WTC11 (cell line): ENCODE data around the gene JKAMP. TPM values are rescaled to one million over a fixed set of nuclear protein-coding genes. Genes with fewer than 3 reads are reported as not detected.

Source experiments
- ATAC-seq: fragments of 200-7000 bp; cut with Tn5 transposase; 2 replicates; pipeline ENCODE4 v1.10.0; 2021; ENCODE audit warnings: mild to moderate bottlenecking, moderate library complexity
- CTCF ChIA-PET: fragments of 300-600 bp; sonication (Branson Sonifier 250); formaldehyde crosslinking; loops from one replicate; lab custom pipeline; 2021; ENCODE audit warnings: antibody characterized with exemption; lab: Charles Lee
- POLR2A ChIA-PET: fragments of 350-600 bp; sonication (Branson Sonifier 250); formaldehyde crosslinking; loops from one replicate; lab custom pipeline; 2021; ENCODE audit warnings: antibody characterized with exemption; lab: Charles Lee
- DNase-seq: peaks from one replicate; pipeline ENCODE4 v3.0.0; 2021; ENCODE audit warnings: low spot score
- H3K27ac Mint-ChIP-seq: 2 replicates; pipeline ENCODE4 v1.8.0; 2021; ENCODE audit warnings: mixed read lengths
- H3K27me3 Mint-ChIP-seq: 2 replicates; pipeline ENCODE4 v1.8.0; 2021; ENCODE audit warnings: low read depth, mild to moderate bottlenecking, moderate library complexity, mixed read lengths
- H3K36me3 Mint-ChIP-seq: 2 replicates; pipeline ENCODE4 v1.8.0; 2021; ENCODE audit warnings: mixed read lengths
- H3K4me1 Mint-ChIP-seq: 2 replicates; pipeline ENCODE4 v1.8.0; 2022; ENCODE audit warnings: mixed read lengths
- H3K4me3 Mint-ChIP-seq: 2 replicates; pipeline ENCODE4 v1.8.0; 2021; ENCODE audit warnings: mild to moderate bottlenecking, moderate library complexity, mixed read lengths
- H3K9me3 Mint-ChIP-seq: 2 replicates; pipeline ENCODE4 v1.8.0; 2021; ENCODE audit warnings: mixed read lengths
- FOXK1 ChIP-seq: sonication (generic); formaldehyde crosslinking; IDR thresholded peaks from 2 replicates; pipeline ENCODE4 v1.8.0; 2022; ENCODE audit warnings: mild to moderate bottlenecking, moderate library complexity, missing genetic modification reagents
- GRHL2 ChIP-seq: fragments of 250-450 bp; sonication (Bioruptor Pico); IDR thresholded peaks from 2 replicates; pipeline ENCODE4 v1.8.0; 2022; ENCODE audit warnings: mild to moderate bottlenecking, moderate library complexity; ENCODE audit not compliant: insufficient replicate concordance, severe bottlenecking
- JAZF1 ChIP-seq: fragments of 250-450 bp; sonication (Bioruptor Pico); IDR thresholded peaks from 2 replicates; pipeline ENCODE4 v1.9.0; 2021; ENCODE audit warnings: moderate library complexity, mild to moderate bottlenecking, inconsistent platforms
- JUN ChIP-seq: sonication (generic); formaldehyde crosslinking; IDR thresholded peaks from 2 replicates; pipeline ENCODE4 v1.8.0; 2023; ENCODE audit warnings: mild to moderate bottlenecking, missing genetic modification reagents
- MXD4 ChIP-seq: fragments of 250-450 bp; sonication (Bioruptor Pico); IDR thresholded peaks from 2 replicates; pipeline ENCODE4 v1.8.0; 2021; ENCODE audit warnings: mild to moderate bottlenecking, moderate library complexity, borderline replicate concordance
- MYBL2 ChIP-seq: sonication (generic); formaldehyde crosslinking; IDR thresholded peaks from 2 replicates; pipeline ENCODE4 v1.8.1; 2023; ENCODE audit warnings: mild to moderate bottlenecking, moderate library complexity, missing genetic modification reagents
- PRRX2 ChIP-seq: fragments of 250-450 bp; sonication (Bioruptor Pico); IDR thresholded peaks from 2 replicates; pipeline ENCODE4 v1.8.0; 2021; ENCODE audit warnings: mild to moderate bottlenecking
- SMAD4 ChIP-seq: sonication (generic); formaldehyde crosslinking; IDR thresholded peaks from 2 replicates; pipeline ENCODE4 v1.8.0; 2022; ENCODE audit warnings: mild to moderate bottlenecking, missing genetic modification reagents
- TP53 ChIP-seq: sonication (generic); formaldehyde crosslinking; IDR thresholded peaks from 2 replicates; pipeline ENCODE4 v1.8.1; 2023; ENCODE audit warnings: mild to moderate bottlenecking, missing genetic modification reagents
- ZNF121 ChIP-seq: sonication (generic); formaldehyde crosslinking; IDR thresholded peaks from 2 replicates; pipeline ENCODE4 v1.8.0; 2023; ENCODE audit warnings: missing genetic modification reagents
- ZNF138 ChIP-seq: sonication (generic); formaldehyde crosslinking; conservative IDR thresholded peaks from 2 replicates; pipeline ENCODE4 v1.8.1; 2022; ENCODE audit warnings: mild to moderate bottlenecking, moderate library complexity, missing genetic modification reagents
- ZNF416 ChIP-seq: fragments of 250-450 bp; sonication (Bioruptor Pico); IDR thresholded peaks from 2 replicates; pipeline ENCODE4 v1.9.0; 2021; ENCODE audit warnings: mild to moderate bottlenecking, inconsistent platforms
- ZNF671 ChIP-seq: fragments of 250-450 bp; sonication (Bioruptor Pico); IDR thresholded peaks from 2 replicates; pipeline ENCODE4 v1.8.0; 2021; ENCODE audit warnings: mild to moderate bottlenecking
- total RNA-seq: library from RNA; stranded (reverse); gene quantifications from 3 replicates; pipeline ENCODE4 v1.2.3, GENCODE V29; 2021
- TF ChIP-seq, protein P1 (sequence below): sonication (generic); formaldehyde crosslinking; IDR thresholded peaks from 2 replicates; pipeline ENCODE4 v1.8.0; 2023; ENCODE audit warnings: mild to moderate bottlenecking, missing genetic modification reagents
- TF ChIP-seq, protein P2 (sequence below): fragments of 250-450 bp; sonication (Bioruptor Pico); IDR thresholded peaks from 2 replicates; pipeline ENCODE4 v1.9.0; 2021; ENCODE audit warnings: mild to moderate bottlenecking
- TF ChIP-seq, protein P3 (sequence below): fragments of 250-450 bp; sonication (Bioruptor Pico); conservative IDR thresholded peaks from 2 replicates; pipeline ENCODE4 v1.9.0; 2021; ENCODE audit warnings: mild to moderate bottlenecking
- TF ChIP-seq, protein P4 (sequence below): sonication (generic); formaldehyde crosslinking; conservative IDR thresholded peaks from 2 replicates; pipeline ENCODE4 v1.8.1; 2023; ENCODE audit warnings: mild to moderate bottlenecking, low read depth, missing genetic modification reagents, moderate library complexity
- TF ChIP-seq, protein P5 (sequence below): sonication (generic); formaldehyde crosslinking; IDR thresholded peaks from 2 replicates; pipeline ENCODE4 v1.8.0; 2022; ENCODE audit warnings: mild to moderate bottlenecking, missing genetic modification reagents
- TF ChIP-seq, protein P6 (sequence below): fragments of 250-450 bp; sonication (Bioruptor Pico); IDR thresholded peaks from 2 replicates; pipeline ENCODE4 v1.9.0; 2021; ENCODE audit warnings: moderate library complexity, mild to moderate bottlenecking, inconsistent platforms, borderline replicate concordance
- TF ChIP-seq, protein P7 (sequence below): sonication (generic); formaldehyde crosslinking; IDR thresholded peaks from 2 replicates; pipeline ENCODE4 v1.8.1; 2022; ENCODE audit warnings: mild to moderate bottlenecking, moderate library complexity, missing genetic modification reagents
- TF ChIP-seq, protein P8 (sequence below): fragments of 250-450 bp; sonication (Bioruptor Pico); IDR thresholded peaks from 2 replicates; pipeline ENCODE4 v1.9.0; 2021; ENCODE audit warnings: mild to moderate bottlenecking

JKAMP gene
- total RNA-seq, 1 experiment from 2014 or later = 33.2 TPM

DNA sequence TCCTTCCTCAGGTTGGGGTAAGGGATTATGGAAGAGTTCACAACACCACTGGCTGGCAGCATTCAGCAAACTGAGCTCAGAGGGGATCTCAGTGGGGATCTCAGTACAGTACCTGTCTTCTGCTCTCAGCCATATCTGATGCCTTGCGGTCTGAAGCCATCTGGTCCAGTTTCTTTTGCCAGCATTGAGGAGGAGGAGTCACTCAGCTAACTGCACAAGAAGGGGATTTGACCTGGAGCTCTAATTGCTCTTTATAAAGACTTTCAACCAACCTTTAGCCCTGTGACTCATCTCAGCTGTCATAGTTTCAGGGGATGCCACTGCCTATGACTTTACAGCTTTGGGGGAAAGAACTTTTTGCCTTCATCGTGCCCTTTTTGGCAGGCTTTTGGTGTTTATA lies 44.9 kb downstream of the JKAMP start:
- Mint-ChIP-seq H3K36me3 (no peaks in the 10 kb centered on the region), H3K27ac (no peak overlapping the region; the same call in 1 of the 2 replicates), H3K4me3 (no peak overlapping the region), H3K27me3 (no peaks in the 10 kb centered on the region), H3K4me1 (no peaks in the 10 kb centered on the region), H3K9me3 (peaks cover 6% of the 10 kb centered on the region)
- no peak for DNase-seq
- no peak for ATAC-seq
- CTCF ChIA-PET = interaction anchor here (1.0 to 1.7 kb wide), 2 partner anchors 22 to 47 kb away, joined by 7 to 8 read pairs; partner anchors contain the start of gene CCDC175
- POLR2A ChIA-PET = no interaction called here
- TF ChIP-seq ZNF671 (CRISPR knock-in tag) = no peak

DNA sequence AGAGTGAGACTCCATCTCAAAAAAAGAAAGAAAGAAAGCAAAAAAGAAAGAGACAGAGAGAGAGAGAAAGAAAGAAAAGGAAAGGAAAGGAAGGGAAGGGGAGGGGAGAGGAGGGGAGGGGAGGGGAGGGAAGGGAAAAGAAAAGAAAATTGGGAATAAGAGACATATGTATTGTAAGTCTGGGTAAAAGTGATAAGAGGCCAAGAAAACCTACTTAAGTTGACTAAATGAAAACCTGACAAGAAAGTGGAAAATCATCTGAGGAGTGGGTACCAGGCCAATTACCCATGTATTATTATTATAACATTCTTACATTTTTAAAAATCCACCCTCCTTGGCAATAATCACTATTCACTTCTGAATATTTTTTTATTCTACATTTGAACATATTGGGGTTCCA lies 46.0 kb downstream of the JKAMP start:
- DNase-seq (no peak), ATAC-seq (no peak)
- CTCF ChIA-PET = no interaction called here
- H3K4me3 Mint-ChIP-seq = no peak overlapping the region
- peaks cover 6% of the 10 kb centered on the region for H3K9me3 Mint-ChIP-seq
- H3K27ac Mint-ChIP-seq = no peak overlapping the region
- POLR2A ChIA-PET = no interaction called here
- no peaks in the 10 kb centered on the region for H3K36me3 Mint-ChIP-seq
- TF ChIP-seq GRHL2 (CRISPR knock-in tag) = no peak
- TF ChIP-seq, protein P1, sequence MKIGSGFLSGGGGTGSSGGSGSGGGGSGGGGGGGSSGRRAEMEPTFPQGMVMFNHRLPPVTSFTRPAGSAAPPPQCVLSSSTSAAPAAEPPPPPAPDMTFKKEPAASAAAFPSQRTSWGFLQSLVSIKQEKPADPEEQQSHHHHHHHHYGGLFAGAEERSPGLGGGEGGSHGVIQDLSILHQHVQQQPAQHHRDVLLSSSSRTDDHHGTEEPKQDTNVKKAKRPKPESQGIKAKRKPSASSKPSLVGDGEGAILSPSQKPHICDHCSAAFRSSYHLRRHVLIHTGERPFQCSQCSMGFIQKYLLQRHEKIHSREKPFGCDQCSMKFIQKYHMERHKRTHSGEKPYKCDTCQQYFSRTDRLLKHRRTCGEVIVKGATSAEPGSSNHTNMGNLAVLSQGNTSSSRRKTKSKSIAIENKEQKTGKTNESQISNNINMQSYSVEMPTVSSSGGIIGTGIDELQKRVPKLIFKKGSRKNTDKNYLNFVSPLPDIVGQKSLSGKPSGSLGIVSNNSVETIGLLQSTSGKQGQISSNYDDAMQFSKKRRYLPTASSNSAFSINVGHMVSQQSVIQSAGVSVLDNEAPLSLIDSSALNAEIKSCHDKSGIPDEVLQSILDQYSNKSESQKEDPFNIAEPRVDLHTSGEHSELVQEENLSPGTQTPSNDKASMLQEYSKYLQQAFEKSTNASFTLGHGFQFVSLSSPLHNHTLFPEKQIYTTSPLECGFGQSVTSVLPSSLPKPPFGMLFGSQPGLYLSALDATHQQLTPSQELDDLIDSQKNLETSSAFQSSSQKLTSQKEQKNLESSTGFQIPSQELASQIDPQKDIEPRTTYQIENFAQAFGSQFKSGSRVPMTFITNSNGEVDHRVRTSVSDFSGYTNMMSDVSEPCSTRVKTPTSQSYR = no peak
- no peak for TF ChIP-seq PRRX2 (CRISPR knock-in tag)
- TF ChIP-seq MYBL2 (CRISPR knock-in tag) = no peak
- no peak for TF ChIP-seq SMAD4 (CRISPR knock-in tag)
- TF ChIP-seq MXD4 = no peak
- TF ChIP-seq, protein P2, sequence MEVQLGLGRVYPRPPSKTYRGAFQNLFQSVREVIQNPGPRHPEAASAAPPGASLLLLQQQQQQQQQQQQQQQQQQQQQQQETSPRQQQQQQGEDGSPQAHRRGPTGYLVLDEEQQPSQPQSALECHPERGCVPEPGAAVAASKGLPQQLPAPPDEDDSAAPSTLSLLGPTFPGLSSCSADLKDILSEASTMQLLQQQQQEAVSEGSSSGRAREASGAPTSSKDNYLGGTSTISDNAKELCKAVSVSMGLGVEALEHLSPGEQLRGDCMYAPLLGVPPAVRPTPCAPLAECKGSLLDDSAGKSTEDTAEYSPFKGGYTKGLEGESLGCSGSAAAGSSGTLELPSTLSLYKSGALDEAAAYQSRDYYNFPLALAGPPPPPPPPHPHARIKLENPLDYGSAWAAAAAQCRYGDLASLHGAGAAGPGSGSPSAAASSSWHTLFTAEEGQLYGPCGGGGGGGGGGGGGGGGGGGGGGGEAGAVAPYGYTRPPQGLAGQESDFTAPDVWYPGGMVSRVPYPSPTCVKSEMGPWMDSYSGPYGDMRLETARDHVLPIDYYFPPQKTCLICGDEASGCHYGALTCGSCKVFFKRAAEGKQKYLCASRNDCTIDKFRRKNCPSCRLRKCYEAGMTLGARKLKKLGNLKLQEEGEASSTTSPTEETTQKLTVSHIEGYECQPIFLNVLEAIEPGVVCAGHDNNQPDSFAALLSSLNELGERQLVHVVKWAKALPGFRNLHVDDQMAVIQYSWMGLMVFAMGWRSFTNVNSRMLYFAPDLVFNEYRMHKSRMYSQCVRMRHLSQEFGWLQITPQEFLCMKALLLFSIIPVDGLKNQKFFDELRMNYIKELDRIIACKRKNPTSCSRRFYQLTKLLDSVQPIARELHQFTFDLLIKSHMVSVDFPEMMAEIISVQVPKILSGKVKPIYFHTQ (CRISPR knock-in tag) = no peak
- TF ChIP-seq, protein P3, sequence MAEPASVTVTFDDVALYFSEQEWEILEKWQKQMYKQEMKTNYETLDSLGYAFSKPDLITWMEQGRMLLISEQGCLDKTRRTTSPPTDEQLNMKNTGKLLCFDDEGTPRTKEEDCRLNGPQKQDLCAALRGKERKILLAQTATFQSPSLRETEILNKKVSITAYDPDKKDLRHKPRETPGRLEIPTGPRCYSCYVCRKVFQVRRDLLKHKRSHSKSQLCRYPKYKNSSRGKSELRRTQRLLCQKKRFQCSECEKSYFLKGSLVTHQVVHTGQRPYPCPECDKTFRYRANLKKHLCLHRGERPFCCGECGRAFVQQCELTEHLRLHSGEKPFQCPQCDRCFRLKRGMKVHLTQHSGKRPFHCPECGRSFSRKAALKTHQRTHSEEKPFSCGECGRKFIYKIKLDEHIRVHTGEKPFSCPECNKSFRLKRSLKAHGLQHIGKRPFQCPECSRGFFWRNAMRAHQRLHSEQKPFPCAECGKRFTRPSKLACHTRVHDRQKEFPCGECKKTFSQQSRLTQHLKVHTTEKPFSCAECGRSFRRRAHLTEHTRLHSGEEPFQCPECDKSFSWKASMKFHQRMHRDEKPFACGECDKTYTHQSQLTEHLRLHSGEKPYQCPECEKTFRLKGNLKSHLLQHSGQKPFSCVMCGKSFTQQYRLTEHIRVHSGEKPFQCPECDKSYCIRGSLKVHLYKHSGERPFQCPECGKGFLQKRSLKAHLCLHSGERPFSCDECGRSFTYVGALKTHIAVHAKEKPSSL (CRISPR knock-in tag) = no peak
- TF ChIP-seq ZNF138 (CRISPR knock-in tag) = no peak
- TF ChIP-seq, protein P4, sequence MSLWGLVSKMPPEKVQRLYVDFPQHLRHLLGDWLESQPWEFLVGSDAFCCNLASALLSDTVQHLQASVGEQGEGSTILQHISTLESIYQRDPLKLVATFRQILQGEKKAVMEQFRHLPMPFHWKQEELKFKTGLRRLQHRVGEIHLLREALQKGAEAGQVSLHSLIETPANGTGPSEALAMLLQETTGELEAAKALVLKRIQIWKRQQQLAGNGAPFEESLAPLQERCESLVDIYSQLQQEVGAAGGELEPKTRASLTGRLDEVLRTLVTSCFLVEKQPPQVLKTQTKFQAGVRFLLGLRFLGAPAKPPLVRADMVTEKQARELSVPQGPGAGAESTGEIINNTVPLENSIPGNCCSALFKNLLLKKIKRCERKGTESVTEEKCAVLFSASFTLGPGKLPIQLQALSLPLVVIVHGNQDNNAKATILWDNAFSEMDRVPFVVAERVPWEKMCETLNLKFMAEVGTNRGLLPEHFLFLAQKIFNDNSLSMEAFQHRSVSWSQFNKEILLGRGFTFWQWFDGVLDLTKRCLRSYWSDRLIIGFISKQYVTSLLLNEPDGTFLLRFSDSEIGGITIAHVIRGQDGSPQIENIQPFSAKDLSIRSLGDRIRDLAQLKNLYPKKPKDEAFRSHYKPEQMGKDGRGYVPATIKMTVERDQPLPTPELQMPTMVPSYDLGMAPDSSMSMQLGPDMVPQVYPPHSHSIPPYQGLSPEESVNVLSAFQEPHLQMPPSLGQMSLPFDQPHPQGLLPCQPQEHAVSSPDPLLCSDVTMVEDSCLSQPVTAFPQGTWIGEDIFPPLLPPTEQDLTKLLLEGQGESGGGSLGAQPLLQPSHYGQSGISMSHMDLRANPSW (CRISPR knock-in tag) = no peak
- TF ChIP-seq JUN = no peak
- TF ChIP-seq TP53 (CRISPR knock-in tag) = no peak
- TF ChIP-seq, protein P5, sequence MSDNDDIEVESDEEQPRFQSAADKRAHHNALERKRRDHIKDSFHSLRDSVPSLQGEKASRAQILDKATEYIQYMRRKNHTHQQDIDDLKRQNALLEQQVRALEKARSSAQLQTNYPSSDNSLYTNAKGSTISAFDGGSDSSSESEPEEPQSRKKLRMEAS (CRISPR knock-in tag) = no peak
- no peak for TF ChIP-seq ZNF416 (CRISPR knock-in tag)
- TF ChIP-seq, protein P6, sequence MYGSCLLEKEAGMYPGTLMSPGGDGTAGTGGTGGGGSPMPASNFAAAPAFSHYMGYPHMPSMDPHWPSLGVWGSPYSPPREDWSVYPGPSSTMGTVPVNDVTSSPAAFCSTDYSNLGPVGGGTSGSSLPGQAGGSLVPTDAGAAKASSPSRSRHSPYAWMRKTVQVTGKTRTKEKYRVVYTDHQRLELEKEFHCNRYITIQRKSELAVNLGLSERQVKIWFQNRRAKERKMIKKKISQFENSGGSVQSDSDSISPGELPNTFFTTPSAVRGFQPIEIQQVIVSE (CRISPR knock-in tag) = no peak
- no peak for TF ChIP-seq JAZF1 (CRISPR knock-in tag)
- TF ChIP-seq, protein P7, sequence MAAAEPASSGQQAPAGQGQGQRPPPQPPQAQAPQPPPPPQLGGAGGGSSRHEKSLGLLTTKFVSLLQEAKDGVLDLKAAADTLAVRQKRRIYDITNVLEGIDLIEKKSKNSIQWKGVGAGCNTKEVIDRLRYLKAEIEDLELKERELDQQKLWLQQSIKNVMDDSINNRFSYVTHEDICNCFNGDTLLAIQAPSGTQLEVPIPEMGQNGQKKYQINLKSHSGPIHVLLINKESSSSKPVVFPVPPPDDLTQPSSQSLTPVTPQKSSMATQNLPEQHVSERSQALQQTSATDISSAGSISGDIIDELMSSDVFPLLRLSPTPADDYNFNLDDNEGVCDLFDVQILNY = no peak
- TF ChIP-seq, protein P8, sequence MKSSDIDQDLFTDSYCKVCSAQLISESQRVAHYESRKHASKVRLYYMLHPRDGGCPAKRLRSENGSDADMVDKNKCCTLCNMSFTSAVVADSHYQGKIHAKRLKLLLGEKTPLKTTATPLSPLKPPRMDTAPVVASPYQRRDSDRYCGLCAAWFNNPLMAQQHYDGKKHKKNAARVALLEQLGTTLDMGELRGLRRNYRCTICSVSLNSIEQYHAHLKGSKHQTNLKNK (CRISPR knock-in tag) = no peak
- no peak for TF ChIP-seq FOXK1 (CRISPR knock-in tag)
- no peak for TF ChIP-seq ZNF121 (CRISPR knock-in tag)
- no peaks in the 10 kb centered on the region for H3K27me3 Mint-ChIP-seq
- no peaks in the 10 kb centered on the region for H3K4me1 Mint-ChIP-seq
